GM04504 (cell line): ENCODE results near the gene KRT80.
A peak's percentile ranks its signal among the peaks of the same experiment; 100 is the strongest.
"Not testable (repeated sequence)": the region's sequence is repeated elsewhere in the genome, so short reads cannot be mapped to it uniquely, and the experiment has no call there.

Experiments
- DNase-seq: peaks from one replicate; pipeline ENCODE4 v3.0.0-alpha.2; 2012; ENCODE audit warnings: low read depth

The KRT80 gene

GRCh38 chr12:52191841-52192791, at the start of gene KRT80:
Gene KRT80 (minus strand): TSS chr12:52192014. CDS start chr12:52191902, 112 bp downstream.
- peak; percentile 95 for DNase-seq

- no peak for DNase-seq
These were observed 49.5 kb upstream of the KRT80 start for GRCh38 chr12:52241205-52241842.

GRCh38 chr12:52240247-52240646, 48.4 kb upstream of the KRT80 start:
- not testable (repeated sequence) for DNase-seq

DNA sequence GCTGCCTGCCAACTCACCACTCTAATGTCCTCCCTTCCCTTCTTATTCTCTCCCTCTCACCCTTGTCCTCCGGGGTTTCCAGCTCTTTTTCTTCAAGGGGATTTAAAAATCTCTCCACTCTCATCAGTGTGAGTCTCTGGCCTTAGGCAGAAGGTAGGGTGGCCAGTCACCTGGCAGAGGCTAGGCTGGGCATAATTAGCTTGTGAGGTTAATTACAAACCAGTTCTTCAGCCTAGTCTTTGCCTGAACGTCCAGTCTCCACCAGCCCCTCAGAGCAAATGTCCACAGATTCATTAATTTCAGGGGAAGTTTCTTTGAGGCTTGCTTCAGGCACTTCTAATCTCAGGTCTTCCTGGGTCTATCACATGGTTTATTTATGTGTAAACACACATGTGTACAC, 48.0 kb upstream of the KRT80 start:
- no peak for DNase-seq

DNA sequence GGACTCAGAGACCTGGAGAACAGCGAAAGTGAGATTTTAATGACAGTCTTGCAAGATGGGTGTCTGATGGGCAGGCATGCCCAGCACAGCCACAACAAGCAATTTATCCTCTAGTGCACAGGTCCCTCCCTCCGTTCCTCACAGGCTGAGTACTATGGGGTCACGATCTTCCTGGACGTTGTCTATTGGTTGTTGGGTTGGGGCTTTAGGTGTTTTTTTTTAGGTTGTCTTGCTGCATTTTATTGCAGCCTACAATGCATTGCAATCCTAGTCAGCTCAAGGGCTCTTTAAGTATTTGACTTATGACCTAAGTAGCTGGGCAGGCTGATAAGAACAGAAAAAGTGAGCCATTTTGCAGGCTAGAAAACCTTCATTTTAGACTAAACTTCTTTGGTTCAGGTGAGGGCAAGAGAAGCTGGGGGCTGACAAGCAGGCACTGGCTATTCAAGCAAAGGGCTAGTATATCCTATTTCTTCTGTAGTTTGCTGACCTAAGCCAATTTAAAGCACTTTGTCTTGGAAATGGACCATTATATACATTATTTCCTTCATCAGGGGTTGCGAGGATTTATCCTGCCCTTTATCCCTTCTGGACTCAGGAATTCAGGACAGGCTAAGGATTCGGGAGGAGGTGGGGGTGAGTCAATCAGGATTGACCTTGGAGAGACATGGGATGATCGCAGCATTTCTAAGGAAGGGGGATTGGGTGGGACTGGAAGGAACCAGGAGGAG, 47.3 kb upstream of the KRT80 start:
- no peak for DNase-seq

DNA sequence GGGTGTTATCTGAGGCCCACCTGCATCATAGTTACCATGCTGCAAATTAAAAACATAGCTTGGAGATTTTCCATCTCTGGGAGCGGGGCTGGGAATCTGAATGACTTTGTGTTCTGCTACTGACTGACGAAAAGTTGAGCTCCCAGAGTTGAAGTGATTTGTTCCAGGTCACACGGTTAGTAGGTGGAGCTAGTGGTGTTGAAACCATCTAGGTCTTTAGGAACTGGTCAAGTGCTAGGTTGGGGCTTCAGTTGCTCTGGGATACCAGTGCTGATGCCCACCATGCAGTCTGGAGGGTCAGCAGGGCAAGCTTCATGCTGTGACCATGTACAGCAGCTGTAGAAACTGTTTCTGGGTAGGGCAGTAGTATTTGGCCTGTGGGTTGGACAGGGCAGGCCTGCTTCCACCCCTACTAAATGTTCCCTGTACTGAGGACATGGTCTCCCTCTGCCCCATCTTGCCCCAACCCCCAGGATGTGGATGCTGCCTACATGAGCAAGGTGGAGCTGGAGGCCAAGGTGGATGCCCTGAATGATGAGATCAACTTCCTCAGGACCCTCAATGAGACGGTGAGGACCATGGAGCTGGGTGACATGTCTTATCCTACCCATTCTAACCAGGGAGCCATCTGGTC, 46.5 kb upstream of the KRT80 start:
- no peak for DNase-seq

GRCh38 chr12:52236386-52237050, 44.7 kb upstream of the KRT80 start:
- DNase-seq = no peak

DNA sequence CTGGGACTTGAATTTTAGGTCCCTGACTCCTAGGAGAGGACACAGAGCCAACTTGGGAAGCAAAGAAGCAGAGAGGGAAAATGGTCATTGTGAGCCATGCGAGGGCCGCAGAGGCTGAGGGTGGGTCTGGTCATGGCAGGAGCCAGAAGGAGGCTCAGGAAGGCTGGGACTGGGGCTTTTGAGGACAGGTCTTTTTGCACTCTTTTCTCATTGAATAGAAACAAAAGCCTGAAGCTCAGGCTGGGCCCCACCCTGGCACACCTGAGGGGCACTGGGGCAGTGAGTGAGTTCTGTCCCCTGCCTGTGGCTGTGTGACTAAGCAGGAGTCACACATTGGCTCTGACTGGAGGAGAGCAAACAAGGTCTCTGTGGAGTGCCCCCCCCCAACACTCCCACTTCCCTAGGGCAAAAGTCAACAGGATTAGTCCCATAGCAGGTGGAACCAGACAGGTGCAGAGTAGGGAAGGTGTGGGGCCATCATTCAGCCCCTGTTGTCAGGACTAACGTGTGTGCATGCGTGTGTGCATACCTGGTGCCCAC, 44.1 kb upstream of the KRT80 start:
- DNase-seq = no peak

DNA sequence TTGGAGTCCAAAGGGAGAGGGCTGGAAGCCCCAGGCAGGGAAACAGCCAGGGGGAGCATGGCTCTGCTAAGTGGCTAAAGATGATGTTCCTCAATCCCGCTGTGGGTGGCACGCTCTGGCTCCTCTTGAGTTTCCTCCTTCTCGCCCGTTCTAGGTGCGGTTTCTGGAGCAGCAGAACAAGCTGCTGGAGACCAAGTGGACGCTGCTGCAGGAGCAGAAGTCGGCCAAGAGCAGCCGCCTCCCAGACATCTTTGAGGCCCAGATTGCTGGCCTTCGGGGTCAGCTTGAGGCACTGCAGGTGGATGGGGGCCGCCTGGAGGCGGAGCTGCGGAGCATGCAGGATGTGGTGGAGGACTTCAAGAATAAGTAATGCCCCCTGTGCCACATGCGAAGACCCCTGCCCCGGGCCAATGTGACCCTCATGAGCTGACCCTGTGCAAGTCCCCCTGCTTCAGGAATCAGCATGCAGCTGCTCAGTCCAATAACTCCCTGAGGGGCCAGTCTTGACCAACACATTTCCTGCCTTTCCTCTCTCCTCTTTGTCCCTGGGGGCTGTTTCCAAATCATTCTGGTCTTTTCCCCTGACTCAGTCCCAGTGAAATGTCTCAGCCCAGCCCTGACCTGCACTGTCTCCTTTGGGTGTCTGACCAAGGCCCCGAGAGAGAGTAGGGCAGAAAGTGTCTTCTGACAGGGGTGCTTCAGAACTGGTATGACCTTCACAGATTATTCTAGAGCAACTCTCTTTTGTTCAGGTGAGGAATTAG, 43.4 kb upstream of the KRT80 start:
- DNase-seq = no peak

- DNase-seq = no peak
These were observed 42.5 kb upstream of the KRT80 start for GRCh38 chr12:52234223-52234810.

DNA sequence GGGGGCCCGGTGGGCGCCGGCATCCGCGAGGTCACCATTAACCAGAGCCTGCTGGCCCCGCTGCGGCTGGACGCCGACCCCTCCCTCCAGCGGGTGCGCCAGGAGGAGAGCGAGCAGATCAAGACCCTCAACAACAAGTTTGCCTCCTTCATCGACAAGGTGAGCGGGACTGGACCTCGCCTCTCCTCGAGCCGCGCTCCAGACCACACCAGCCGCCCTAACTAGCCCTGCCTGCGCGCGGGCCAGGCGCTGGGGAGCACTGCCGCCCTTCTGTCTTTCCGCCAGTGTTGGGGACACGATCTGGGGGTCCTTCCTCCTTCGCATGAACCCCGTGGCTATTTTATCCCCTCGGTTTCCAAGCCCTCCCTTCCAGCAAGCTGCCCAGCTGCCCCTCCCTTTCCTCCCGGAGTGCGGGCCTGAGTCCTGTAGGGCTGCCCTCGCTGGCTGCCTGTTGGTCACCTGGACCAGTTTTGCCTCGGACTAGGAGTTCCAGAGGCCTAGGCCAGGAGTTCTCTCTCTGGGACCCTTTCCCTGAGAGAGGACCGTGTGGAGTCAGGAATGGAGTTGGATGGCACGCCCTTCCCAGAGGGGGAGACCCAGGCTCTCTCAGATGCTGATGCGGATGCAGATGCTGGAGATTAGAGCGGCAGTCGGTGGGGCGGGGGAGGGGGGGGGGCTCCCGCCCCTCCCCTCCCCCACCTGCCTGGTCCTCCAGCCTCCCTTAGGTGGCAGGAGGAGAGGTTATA, 41.8 kb upstream of the KRT80 start:
- DNase-seq = no peak

- no peak for DNase-seq
These were observed 41.1 kb upstream of the KRT80 start, which contains the start of gene KRT7 for GRCh38 chr12:52232674-52233461. Gene KRT7 (plus strand): TSS chr12:52233243. CDS start chr12:52233297, 54 bp downstream.

DNA sequence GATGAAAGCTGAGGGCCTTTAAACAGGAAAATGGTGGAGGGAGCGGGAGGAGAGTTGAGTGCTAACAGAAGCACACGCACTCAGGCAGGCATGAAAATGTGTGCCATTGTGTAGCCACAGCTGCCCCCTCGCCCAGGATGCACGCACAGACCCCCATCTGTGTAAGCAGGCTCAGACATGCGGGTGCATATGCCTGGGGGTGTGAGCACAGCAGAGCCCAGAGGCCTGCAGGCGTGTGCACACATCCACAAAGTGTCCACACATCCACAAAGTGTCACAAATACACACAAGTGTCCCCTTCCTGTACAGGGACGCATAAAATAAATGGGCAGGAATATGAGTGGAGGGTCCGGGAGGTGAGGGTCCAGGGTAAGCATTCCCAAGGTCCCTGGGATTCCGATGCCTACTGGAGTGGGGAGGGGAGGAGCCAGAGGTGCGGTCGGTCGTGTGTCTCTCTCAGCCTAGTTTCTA, 40.4 kb upstream of the KRT80 start:
- no peak for DNase-seq

- no peak for DNase-seq
These were observed 39.7 kb upstream of the KRT80 start for GRCh38 chr12:52231305-52232202.

DNA sequence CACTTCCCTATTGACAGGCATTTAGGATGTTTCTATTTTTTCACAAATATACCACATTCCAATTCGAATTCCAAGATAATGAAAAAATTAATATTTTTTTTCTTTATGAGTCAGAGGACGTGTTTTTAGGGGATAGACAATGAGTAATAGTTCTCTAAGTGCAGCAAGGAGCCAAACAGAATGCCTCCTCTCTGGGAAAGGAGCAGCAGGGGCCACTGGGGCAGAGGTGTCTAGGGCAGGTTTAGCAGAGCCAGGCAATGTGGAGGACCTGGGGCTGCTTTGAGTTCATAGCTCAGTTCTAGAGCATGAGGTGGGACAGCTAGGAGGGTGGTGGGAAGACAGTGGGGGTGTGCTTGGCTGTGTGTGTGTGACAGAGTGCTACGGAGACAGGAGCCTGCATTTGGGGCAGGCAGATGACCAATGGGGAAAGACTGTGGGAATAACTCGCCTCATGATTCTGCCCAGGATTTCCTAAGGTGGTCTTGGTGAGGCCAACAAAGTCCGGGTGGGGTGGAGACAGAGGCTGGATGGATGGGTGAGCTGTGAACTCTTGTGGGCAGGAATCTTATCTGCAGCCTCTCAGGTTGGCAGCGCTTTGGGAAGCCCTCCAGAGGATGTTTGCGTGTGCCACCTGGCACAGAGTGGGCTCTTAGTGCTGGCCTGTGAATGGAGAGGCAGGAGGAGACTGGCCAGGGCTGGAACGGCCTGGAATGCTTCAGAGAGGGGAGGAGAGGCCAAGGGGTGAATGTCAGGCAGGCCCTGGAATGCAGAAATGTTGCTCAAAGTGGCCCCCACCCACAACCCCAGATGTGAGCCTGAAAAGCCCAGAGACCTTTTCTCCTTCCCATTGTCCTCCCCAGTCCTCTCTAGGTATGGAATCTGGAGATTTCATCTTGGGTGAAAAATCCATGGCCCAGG, 38.8 kb upstream of the KRT80 start:
- DNase-seq = peak; percentile 48

GRCh38 chr12:52229836-52230343, 38.1 kb upstream of the KRT80 start:
- no peak for DNase-seq
